H1 (cell line): ENCODE data around the gene TRIOBP. TPM values are rescaled to one million over a fixed set of nuclear protein-coding genes. Genes with fewer than 3 reads are reported as not detected.
A peak's percentile ranks its signal among the peaks of the same experiment; 100 is the strongest.

Source experiments
- CTCF ChIA-PET: fragments of 300-600 bp; sonication (Branson Sonifier 250); formaldehyde crosslinking; loops from one replicate; lab custom pipeline; 2021; ENCODE audit not compliant: partially characterized antibody; lab: Charles Lee
- POLR2A ChIA-PET: fragments of 300-600 bp; sonication (Branson Sonifier 250); formaldehyde crosslinking; loops from one replicate; lab custom pipeline; 2021; ENCODE audit warnings: inconsistent platforms; ENCODE audit not compliant: partially characterized antibody; lab: Charles Lee
- DNase-seq, 2 experiments: peaks; one replicate each; pipeline versions ENCODE4 v3.0.0 to v3.0.0-alpha.2; 2010 to 2022; ENCODE audit warnings: low spot score in 2 of 2, low read depth in 1 of 2, mixed read lengths in 1 of 2
- FAIRE-seq: peaks from 2 replicates; lab custom pipeline; 2011; peaks lifted over from hg19 to GRCh38; lab: Jason Lieb, UNC
- H2AFZ ChIP-seq: 2 replicates; pipeline ENCODE4 v1.8.1; 2012; ENCODE audit warnings: low read length, inconsistent platforms
- H2AK5ac ChIP-seq: 2 replicates; pipeline ENCODE4 v1.6.1; 2013; ENCODE audit warnings: low read depth, low read length
- H2BK120ac ChIP-seq: replicated peaks from 2 replicates; pipeline ENCODE3; 2013; ENCODE audit warnings: low read depth, low read length, inconsistent platforms
- H2BK12ac ChIP-seq: 2 replicates; pipeline ENCODE4 v1.6.1; 2013; ENCODE audit warnings: low read depth, low read length
- H2BK15ac ChIP-seq: 2 replicates; pipeline ENCODE4 v1.6.1; 2013; ENCODE audit warnings: low read length
- H2BK20ac ChIP-seq: 2 replicates; pipeline ENCODE4 v1.6.1; 2013; ENCODE audit warnings: low read length
- H2BK5ac ChIP-seq: 2 replicates; pipeline ENCODE4 v1.6.1; 2013; ENCODE audit warnings: low read depth, low read length
- H3K14ac ChIP-seq: 2 replicates; pipeline ENCODE4 v1.6.1; 2013; ENCODE audit warnings: inconsistent platforms; ENCODE audit not compliant: insufficient read length
- H3K18ac ChIP-seq: 2 replicates; pipeline ENCODE4 v1.6.1; 2013; ENCODE audit warnings: low read length; ENCODE audit errors: extremely low read depth
- H3K23ac ChIP-seq: 2 replicates; pipeline ENCODE4 v1.6.1; 2013; ENCODE audit warnings: inconsistent platforms; ENCODE audit not compliant: insufficient read length
- H3K23me2 ChIP-seq: 2 replicates; pipeline ENCODE4 v1.6.1; 2013; ENCODE audit warnings: low read depth, low read length
- H3K27ac ChIP-seq: 2 replicates; pipeline ENCODE4 v1.6.1; 2011; ENCODE audit warnings: low read depth, low read length, inconsistent platforms
- H3K27me3 ChIP-seq, 4 experiments: replicated peaks in 1 of 4; 1 replicate in 1 of 4; 2 replicates in 3 of 4; pipeline versions ENCODE4 v1.6.1 to v1.8.1; 2011 to 2013; ENCODE audit warnings: low read length in 3 of 4, mild to moderate bottlenecking in 3 of 4, inconsistent platforms in 2 of 4, mixed read lengths in 2 of 4, moderate library complexity in 1 of 4; ENCODE audit not compliant: control insufficient read depth in 3 of 4, insufficient read depth in 3 of 4; ENCODE audit errors: extremely low read depth in 1 of 4
- H3K36me3 ChIP-seq, 4 experiments: 2 replicates each; pipeline versions ENCODE4 v1.6.1 to v1.8.1; 2011 to 2013; ENCODE audit warnings: mild to moderate bottlenecking in 4 of 4, low read length in 3 of 4, moderate library complexity in 2 of 4, control low read depth in 1 of 4, inconsistent platforms in 1 of 4; ENCODE audit not compliant: insufficient read depth in 4 of 4, control insufficient read depth in 2 of 4
- H3K4ac ChIP-seq: replicated peaks from 2 replicates; pipeline ENCODE3; 2013; ENCODE audit warnings: low read length, low read depth, mixed read lengths, inconsistent platforms; ENCODE audit not compliant: insufficient read length
- H3K4me1 ChIP-seq, 4 experiments: replicated peaks in 1 of 4; 1 replicate in 1 of 4; 2 replicates in 3 of 4; pipeline versions ENCODE4 v1.6.1 to v1.8.1; 2011 to 2013; ENCODE audit warnings: low read length in 3 of 4, inconsistent platforms in 2 of 4, mixed read lengths in 1 of 4; ENCODE audit not compliant: insufficient read depth in 4 of 4, control insufficient read depth in 3 of 4
- H3K4me2 ChIP-seq, 2 experiments: 2 replicates each; pipeline versions ENCODE4 v1.6.1 to v1.8.1; 2011 to 2013; ENCODE audit warnings: low read depth in 2 of 2, low read length in 2 of 2, control low read depth in 1 of 2, inconsistent platforms in 1 of 2, mild to moderate bottlenecking in 1 of 2; ENCODE audit not compliant: insufficient read depth in 1 of 2
- H3K4me3 ChIP-seq, 4 experiments: fragments of 200-600, 300-600 bp in 1 of 4; sonication (generic), shearing (Covaris generic), sonication (Bioruptor Twin) in 1 of 4; 2 replicates each; pipeline versions ENCODE4 v1.5.1 to v1.8.1; 2011 to 2016; ENCODE audit warnings: low read length in 4 of 4, low read depth in 3 of 4, control low read depth in 2 of 4, inconsistent platforms in 2 of 4, mild to moderate bottlenecking in 2 of 4, mixed read lengths in 1 of 4, moderate library complexity in 1 of 4; ENCODE audit not compliant: insufficient read depth in 2 of 4; ENCODE audit errors: extremely low read depth in 1 of 4
- H3K56ac ChIP-seq: replicated peaks from 2 replicates; pipeline ENCODE3; 2013; ENCODE audit warnings: low read depth, mild to moderate bottlenecking, mixed read lengths, low read length, inconsistent platforms; ENCODE audit not compliant: insufficient read length
- H3K79me1 ChIP-seq: 2 replicates; pipeline ENCODE4 v1.6.1; 2013; ENCODE audit warnings: low read depth, low read length, control low read depth
- H3K79me2 ChIP-seq, 2 experiments: 2 replicates each; pipeline versions ENCODE4 v1.6.1 to v1.8.1; 2012 to 2013; ENCODE audit warnings: low read length in 2 of 2, mild to moderate bottlenecking in 2 of 2, inconsistent platforms in 1 of 2; ENCODE audit not compliant: insufficient read depth in 2 of 2, control insufficient read depth in 1 of 2
- H3K9ac ChIP-seq, 4 experiments: replicated peaks in 1 of 4; 1 replicate in 1 of 4; 2 replicates in 3 of 4; pipeline versions ENCODE4 v1.6.1 to v1.8.1; 2011 to 2013; ENCODE audit warnings: low read depth in 3 of 4, low read length in 3 of 4, control low read depth in 2 of 4, mild to moderate bottlenecking in 2 of 4, moderate library complexity in 2 of 4, inconsistent platforms in 1 of 4; ENCODE audit errors: extremely low read depth in 1 of 4
- H3K9me3 ChIP-seq, 2 experiments: 2 replicates each; pipeline versions ENCODE4 v1.6.1 to v1.8.1; 2012 to 2013; ENCODE audit warnings: mild to moderate bottlenecking in 2 of 2, moderate library complexity in 2 of 2, control low read depth in 1 of 2, inconsistent platforms in 1 of 2, low read depth in 1 of 2, low read length in 1 of 2, mixed read lengths in 1 of 2; ENCODE audit not compliant: insufficient read depth in 2 of 2
- H4K20me1 ChIP-seq, 2 experiments: replicated peaks in 1 of 2; 2 replicates each; pipeline versions ENCODE3 to v1.8.1; 2011 to 2013; ENCODE audit warnings: inconsistent platforms in 2 of 2, low read length in 2 of 2, mild to moderate bottlenecking in 1 of 2; ENCODE audit not compliant: insufficient read depth in 2 of 2, control insufficient read depth in 1 of 2
- H4K5ac ChIP-seq: 2 replicates; pipeline ENCODE4 v1.6.1; 2013; ENCODE audit warnings: low read length, low read depth, mixed read lengths, inconsistent platforms; ENCODE audit not compliant: insufficient read length
- H4K8ac ChIP-seq: 2 replicates; pipeline ENCODE4 v1.8.0; 2013; ENCODE audit warnings: mild to moderate bottlenecking, moderate library complexity, low read length, inconsistent platforms; ENCODE audit not compliant: insufficient read depth; ENCODE audit errors: extremely low read depth
- H4K91ac ChIP-seq: replicated peaks from 2 replicates; pipeline ENCODE3; 2013; ENCODE audit warnings: low read length, mixed read lengths, inconsistent platforms; ENCODE audit not compliant: insufficient read length
- BRCA1 ChIP-seq: IDR thresholded peaks from 2 replicates; pipeline ENCODE4 v1.6.1; 2012; ENCODE audit warnings: low read depth, low read length, improper control_type of control experiment
- CEBPB ChIP-seq: IDR thresholded peaks from 2 replicates; pipeline ENCODE4 v1.6.1; 2012; ENCODE audit warnings: low read depth, low read length
- NANOG ChIP-seq: IDR thresholded peaks from 2 replicates; pipeline ENCODE4 v1.6.1; 2011; ENCODE audit warnings: low read length, low read depth, mild to moderate bottlenecking, inconsistent platforms; ENCODE audit not compliant: insufficient read depth, poor library complexity, severe bottlenecking
- RAD21 ChIP-seq, 2 experiments: IDR thresholded peaks in 1 of 2; conservative IDR thresholded peaks in 1 of 2; 2 replicates each; pipeline ENCODE4 v1.6.1; 2011; ENCODE audit warnings: low read depth in 2 of 2, low read length in 2 of 2, improper control_type of control experiment in 1 of 2, inconsistent platforms in 1 of 2, mild to moderate bottlenecking in 1 of 2, moderate library complexity in 1 of 2
- SIRT6 ChIP-seq: IDR thresholded peaks from one replicate; pipeline ENCODE4 v1.7.1; 2012; ENCODE audit warnings: low read length, inconsistent platforms
- SP1 ChIP-seq: IDR thresholded peaks from 2 replicates; pipeline ENCODE4 v1.6.1; 2011; ENCODE audit warnings: low read depth, low read length
- TCF12 ChIP-seq: IDR thresholded peaks from 2 replicates; pipeline ENCODE4 v1.6.1; 2011; ENCODE audit warnings: low read depth, mild to moderate bottlenecking, low read length
- WGBS, 2 experiments: shearing (Covaris generic) in 1 of 2; methylation state at CpG; one replicate each; pipeline versions ENCODE4 v1.1.6 to v1.1.7; 2013 to 2015; ENCODE audit warnings: low lambda C conversion rate in 2 of 2, mixed read lengths in 2 of 2, inconsistent platforms in 1 of 2, low coverage in 1 of 2, missing lambda C conversion rate in 1 of 2; ENCODE audit not compliant: insufficient replicate concordance in 2 of 2, insufficient coverage in 1 of 2, insufficient read length in 1 of 2; ENCODE audit errors: extremely low coverage in 1 of 2, missing lambda C conversion rate in 1 of 2; 5-methylcytosine and 5-hydroxymethylcytosine counted together
- polyA plus RNA-seq, 7 experiments: library from polyadenylated mRNA; depleted of rRNA in 3 of 7; stranded (reverse) in 5 of 7; unstranded in 2 of 7; fragments of >200 nt in 5 of 7; fragments of 200-250 nt in 2 of 7; gene quantifications; 1 replicate in 5 of 7; 2 replicates in 1 of 7; 4 replicates in 1 of 7; pipeline versions ENCODE4 v1.2.1 to v1.2.3, GENCODE V29; 2011 to 2013; ENCODE audit warnings: missing spikeins in 2 of 7, mixed read lengths in 2 of 7
- total RNA-seq: library from RNA; stranded (reverse); fragmentation: NEBNext Ultra II Directional; extraction: Animal tissue kit (Norgen Biotek cat#: 25700); gene quantifications from 2 replicates; pipeline ENCODE4 v1.2.1, GENCODE V29; 2021
- TF ChIP-seq, protein P1 (sequence below), 3 experiments: IDR thresholded peaks; 1 replicate in 2 of 3; 2 replicates in 1 of 3; pipeline versions ENCODE4 v1.5.1 to v1.6.1; 2011; ENCODE audit warnings: low read length in 3 of 3, mild to moderate bottlenecking in 3 of 3, inconsistent platforms in 2 of 3, low read depth in 1 of 3, moderate library complexity in 1 of 3; ENCODE audit not compliant: insufficient read depth in 1 of 3; ENCODE audit errors: control extremely low read depth in 1 of 3

Gene TRIOBP
- total and polyA plus RNA-seq, 2 of the 8 experiments (the other 6 are each of a cell fraction or from before 2014, with no cell fraction given) = 18.2 to 27.3 TPM

GRCh38 chr22:37817705-37818408, 121.0 kb downstream of the TRIOBP start:
- ChIA-PET POLR2A (interaction anchor here (0.7 to 6.2 kb wide), 16 partner anchors 9 to 217 kb away, joined by 3 to 142 read pairs (median 6); partner anchors contain the start of genes ANKRD54, EIF3L and GCAT), CTCF (interaction anchor here (0.6 to 7.7 kb wide), 42 partner anchors 8 to 319 kb away, joined by 3 to 80 read pairs (median 5); partner anchors contain the start of genes ANKRD54, EIF3L, GCAT and MICALL1)
- Histone ChIP-seq H3K4me3 (peak overlapping the region; percentile 35 to 60 (median 47)), H4K5ac (peak overlapping the region; percentile 19), H3K79me1 (no peaks in the 10 kb centered on the region), H3K9ac (peak overlapping the region in 2 of 4 experiments; percentile 47 to 48; a peak in 4 of 7 replicates), H4K91ac (peak overlapping the region; percentile 68), H3K27me3 (peaks cover 0 to 23% (median 20%) of the 10 kb centered on the region in 4 experiments; a peak in 6 of 7 replicates), H2BK5ac (peak overlapping the region; percentile 88), H3K79me2 (no peaks in the 10 kb centered on the region), H2BK15ac (peak overlapping the region; percentile 88; the same call in 1 of the 2 replicates), H2BK120ac (no peak overlapping the region), H3K4me1 (peaks cover 3 to 25% (median 19%) of the 10 kb centered on the region in 4 experiments), H2AFZ (peak overlapping the region; percentile 32; the same call in 1 of the 2 replicates), H3K23me2 (peaks cover 10% of the 10 kb centered on the region; the same call in 1 of the 2 replicates), H3K56ac (no peak overlapping the region), H2BK12ac (peak overlapping the region; percentile 89), H4K20me1 (peaks cover 0 to 4% of the 10 kb centered on the region in 2 experiments), H3K27ac (peak overlapping the region; percentile 44; the same call in 1 of the 2 replicates), H2BK20ac (0 out of 2 replicates have a peak overlapping the region, but pooled peaks have one; percentile 61), H4K8ac (peak overlapping the region; percentile 54), H3K4me2 (peak overlapping the region; percentile 96 to 98), H3K23ac (no peak overlapping the region), H3K18ac (peak overlapping the region; percentile 91), H3K14ac (no peak overlapping the region), H3K36me3 (peaks cover 0 to 11% (median 5%) of the 10 kb centered on the region in 4 experiments; a peak in 5 of 8 replicates), H3K4ac (peak overlapping the region; percentile 85), H3K9me3 (no peaks in the 10 kb centered on the region), H2AK5ac (no peak overlapping the region; the same call in 1 of the 2 replicates)
- DNase-seq (peak in 1 of 2 experiments; percentile 99), FAIRE-seq (peak; percentile 94)
- 2% methylated on average over 25 of the region's 29 CpGs; no CpG with 5 or more reads in 1 of the 2 experiments for WGBS, 2 experiments
- TF ChIP-seq CEBPB (no peak), NANOG (no peak), SP1 (peak; percentile 58; the same call in 1 of the 2 replicates), RAD21 (IDR thresholded peaks at IDR 0.05 in 1 of 2, conservative IDR thresholded peaks at IDR 0.05 in 1 of 2; ENCODE audit: low read depth in 2 of 2, low read length in 2 of 2) (peak; percentile 91 to 92), SIRT6 (no peak), BRCA1 (no peak), TCF12 (no peak)
- TF ChIP-seq, protein P1, sequence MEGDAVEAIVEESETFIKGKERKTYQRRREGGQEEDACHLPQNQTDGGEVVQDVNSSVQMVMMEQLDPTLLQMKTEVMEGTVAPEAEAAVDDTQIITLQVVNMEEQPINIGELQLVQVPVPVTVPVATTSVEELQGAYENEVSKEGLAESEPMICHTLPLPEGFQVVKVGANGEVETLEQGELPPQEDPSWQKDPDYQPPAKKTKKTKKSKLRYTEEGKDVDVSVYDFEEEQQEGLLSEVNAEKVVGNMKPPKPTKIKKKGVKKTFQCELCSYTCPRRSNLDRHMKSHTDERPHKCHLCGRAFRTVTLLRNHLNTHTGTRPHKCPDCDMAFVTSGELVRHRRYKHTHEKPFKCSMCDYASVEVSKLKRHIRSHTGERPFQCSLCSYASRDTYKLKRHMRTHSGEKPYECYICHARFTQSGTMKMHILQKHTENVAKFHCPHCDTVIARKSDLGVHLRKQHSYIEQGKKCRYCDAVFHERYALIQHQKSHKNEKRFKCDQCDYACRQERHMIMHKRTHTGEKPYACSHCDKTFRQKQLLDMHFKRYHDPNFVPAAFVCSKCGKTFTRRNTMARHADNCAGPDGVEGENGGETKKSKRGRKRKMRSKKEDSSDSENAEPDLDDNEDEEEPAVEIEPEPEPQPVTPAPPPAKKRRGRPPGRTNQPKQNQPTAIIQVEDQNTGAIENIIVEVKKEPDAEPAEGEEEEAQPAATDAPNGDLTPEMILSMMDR (IDR thresholded peaks at IDR 0.05; ENCODE audit: control extremely low read depth in 1 of 3, insufficient read depth in 1 of 3, low read depth in 1 of 3, low read length in 3 of 3) = peak; percentile 90 to 94 (median 93)
